IMR-90 (cell line): ENCODE results near the gene SLC13A5.

Experiments used
- CTCF ChIP-seq: conservative IDR thresholded peaks from 2 replicates; pipeline ENCODE4 v1.5.1; 2012; ENCODE audit warnings: mild to moderate bottlenecking, low read depth, low read length, improper control_type of control experiment
- POLR2A ChIP-seq: IDR thresholded peaks from 2 replicates; pipeline ENCODE4 v1.6.1; 2012; ENCODE audit warnings: mild to moderate bottlenecking, low read depth, low read length

- no peak for TF ChIP-seq POLR2A
- no peak for TF ChIP-seq CTCF
Observed at GRCh38 chr17:6661464-6661848, 51.7 kb downstream of the SLC13A5 start.
